B cell (primary cell): ENCODE measurements around the gene CDC42SE2. TPM values are rescaled to one million over a fixed set of nuclear protein-coding genes. Genes with fewer than 3 reads are reported as not detected.

ENCODE experiments used
- ATAC-seq: fragments of 200-7000 bp; cut with Tn5 transposase; one replicate; pipeline ENCODE4 v1.10.0; 2021; ENCODE audit warnings: low read depth, mild to moderate bottlenecking, moderate number of reproducible peaks, moderate library complexity
- CTCF ChIA-PET: fragments of 350-600 bp; sonication (Branson Sonifier 250); formaldehyde crosslinking; loops from one replicate; lab custom pipeline; 2021; ENCODE audit warnings: antibody characterized with exemption, inconsistent platforms; lab: Charles Lee
- POLR2A ChIA-PET: fragments of 350-600 bp; sonication (Branson Sonifier 250); formaldehyde crosslinking; loops from one replicate; lab custom pipeline; 2021; ENCODE audit warnings: antibody characterized with exemption; lab: Charles Lee
- DNase-seq: peaks from one replicate; pipeline ENCODE4 v3.0.0; 2013
- H2AFZ ChIP-seq: 2 replicates; pipeline ENCODE4 v1.6.1; 2012; ENCODE audit warnings: mild to moderate bottlenecking, low read depth, low read length; ENCODE audit not compliant: insufficient read depth, poor library complexity, severe bottlenecking
- H3K27ac ChIP-seq, 2 donors: 1 replicate in 1 of 2; 2 replicates in 1 of 2; pipeline ENCODE4 v1.5.1; 2012 to 2013; ENCODE audit warnings: low read length in 2 of 2, mild to moderate bottlenecking in 2 of 2, moderate library complexity in 1 of 2
- H3K27me3 ChIP-seq, 4 experiments: fragments of 200-600 bp in 1 of 4; sonication (generic) in 1 of 4; replicated peaks in 1 of 4; 1 replicate in 2 of 4; 2 replicates in 2 of 4; pipeline versions ENCODE4 v1.6.1 to v1.7.0; 2013 to 2016; ENCODE audit warnings: low read length in 3 of 4, mild to moderate bottlenecking in 2 of 4, mixed read lengths in 1 of 4, moderate library complexity in 1 of 4; ENCODE audit not compliant: insufficient read depth in 4 of 4, control insufficient read depth in 3 of 4; ENCODE audit errors: control extremely low read depth in 1 of 4
- H3K36me3 ChIP-seq, 2 experiments: replicated peaks in 1 of 2; 1 replicate in 1 of 2; 2 replicates in 1 of 2; pipeline versions ENCODE4 v1.6.1 to v1.7.1; 2013; ENCODE audit warnings: low read length in 1 of 2; ENCODE audit not compliant: insufficient read depth in 2 of 2, control insufficient read depth in 1 of 2; ENCODE audit errors: control extremely low read depth in 1 of 2, extremely low read depth in 1 of 2
- H3K4me1 ChIP-seq, 2 donors: fragments of 200-600 bp in 1 of 2; sonication (generic) in 1 of 2; 1 replicate in 1 of 2; 2 replicates in 1 of 2; pipeline versions ENCODE4 v1.5.1 to v1.6.1; 2013 to 2017; ENCODE audit warnings: low read length in 2 of 2; ENCODE audit not compliant: control insufficient read depth in 2 of 2, insufficient read depth in 2 of 2
- H3K4me2 ChIP-seq: replicated peaks from 2 replicates; pipeline ENCODE3; 2012; ENCODE audit warnings: mild to moderate bottlenecking, low read depth, low read length; ENCODE audit not compliant: poor library complexity, severe bottlenecking
- H3K4me3 ChIP-seq, 5 experiments: fragments of 200-600 bp in 1 of 5; sonication (generic) in 1 of 5; 1 replicate in 3 of 5; 2 replicates in 2 of 5; pipeline versions ENCODE4 v1.5.1 to v1.7.0; 2011 to 2016; ENCODE audit warnings: low read length in 4 of 5, mild to moderate bottlenecking in 4 of 5, low read depth in 2 of 5, control low read depth in 1 of 5, moderate library complexity in 1 of 5; ENCODE audit not compliant: insufficient read depth in 1 of 5; ENCODE audit errors: control extremely low read depth in 1 of 5, extremely low read depth in 1 of 5
- H3K79me2 ChIP-seq: fragments of 200-600 bp; sonication (generic); one replicate; pipeline ENCODE4 v1.6.0; 2016; ENCODE audit warnings: low read length; ENCODE audit not compliant: control insufficient read depth, insufficient read depth
- H3K9ac ChIP-seq: fragments of 200-600 bp; sonication (generic); 2 replicates; pipeline ENCODE4 v1.6.1; 2017; ENCODE audit warnings: mild to moderate bottlenecking, low read length, moderate library complexity
- H3K9me3 ChIP-seq, 3 donors: one replicate each; pipeline versions ENCODE4 v1.6.1 to v1.7.1; 2013; ENCODE audit warnings: low read length in 2 of 3; ENCODE audit not compliant: control insufficient read depth in 2 of 3, insufficient read depth in 1 of 3; ENCODE audit errors: control extremely low read depth in 1 of 3
- H4K20me1 ChIP-seq: 2 replicates; pipeline ENCODE4 v1.6.0; 2012; ENCODE audit warnings: mild to moderate bottlenecking, low read length; ENCODE audit not compliant: insufficient read depth, control insufficient read depth, poor library complexity, severe bottlenecking
- H3K27ac Mint-ChIP-seq: one replicate; pipeline ENCODE4 v1.8.0; 2021; ENCODE audit warnings: mixed read lengths
- H3K27me3 Mint-ChIP-seq: one replicate; pipeline ENCODE4 v1.8.0; 2021; ENCODE audit warnings: mixed read lengths
- H3K4me1 Mint-ChIP-seq: one replicate; pipeline ENCODE4 v1.8.0; 2021; ENCODE audit warnings: mixed read lengths
- H3K4me3 Mint-ChIP-seq: one replicate; pipeline ENCODE4 v1.8.0; 2021; ENCODE audit warnings: mixed read lengths
- H3K9me3 Mint-ChIP-seq: one replicate; pipeline ENCODE4 v1.8.0; 2022; ENCODE audit warnings: mixed read lengths; ENCODE audit not compliant: insufficient read depth
- CTCF ChIP-seq: fragments of 200-600 bp; IDR thresholded peaks from one replicate; pipeline ENCODE4 v1.8.0; 2022; ENCODE audit warnings: antibody characterized with exemption, mild to moderate bottlenecking
- EZH2 ChIP-seq: IDR thresholded peaks from 2 replicates; pipeline ENCODE4 v1.6.1; 2012; ENCODE audit warnings: borderline replicate concordance, low read depth, mild to moderate bottlenecking, moderate library complexity, low read length; ENCODE audit not compliant: insufficient read depth, poor library complexity, severe bottlenecking
- WGBS: methylation state at CpG from one replicate; pipeline ENCODE4 v1.1.5; 2013; ENCODE audit warnings: missing lambda C conversion rate; ENCODE audit not compliant: insufficient coverage; 5-methylcytosine and 5-hydroxymethylcytosine counted together
- intact Hi-C: fragments of 100-400 bp; cut with micrococcal nuclease; formaldehyde crosslinking; loops from one replicate; pipeline ENCODE4 v1.10.0; 2022
- polyA plus RNA-seq: library from polyadenylated mRNA; depleted of rRNA; stranded (reverse); fragments of >200 nt; gene quantifications from 2 replicates; pipeline ENCODE4 v1.2.3, GENCODE V29; 2012
- total RNA-seq, 2 donors: library from RNA; stranded (reverse); fragments of 120-200 nt in 1 of 2; gene quantifications; 1 replicate in 1 of 2; 2 replicates in 1 of 2; pipeline versions ENCODE4 v1.2.3 to v1.2.4, GENCODE V29; 2013 to 2022

Gene CDC42SE2
- total and polyA plus RNA-seq, 2 donors (not counting 1 experiment from before 2014, with no cell fraction given) = 42.5 to 161 TPM

- intact Hi-C loops = loop anchor here (1.0 kb wide), 1 partner anchor 7 kb away; no protein-coding TSS in a partner anchor
- H3K79me2 ChIP-seq = peaks cover 99% of the 10 kb centered on the region
- no peak for ATAC-seq
- Mint-ChIP-seq H3K4me1 (peaks cover 77% of the 10 kb centered on the region), H3K4me3 (peak overlapping the region; percentile 65), H3K27me3 (no peaks in the 10 kb centered on the region), H3K9me3 (no peaks in the 10 kb centered on the region), H3K27ac (peak overlapping the region; percentile 79)
- H4K20me1 ChIP-seq = peaks cover 59% of the 10 kb centered on the region
- no peak for DNase-seq
- H3K4me3 ChIP-seq = peak overlapping the region in 1 of 5 experiments; percentile 3
- H3K4me1 ChIP-seq = peaks cover 85 to 87% of the 10 kb centered on the region in 2 donors
- peak overlapping the region; percentile 52 for H3K4me2 ChIP-seq
- H3K9ac ChIP-seq = no peak overlapping the region
- no peaks in the 10 kb centered on the region for H3K36me3 ChIP-seq
- WGBS = no CpG with 5 or more reads among the region's 6 CpGs
- peak overlapping the region; percentile 48 to 67 for H3K27ac ChIP-seq
- no peaks in the 10 kb centered on the region for H3K27me3 ChIP-seq
- CTCF ChIA-PET = interaction anchor here (3.3 kb wide), 1 partner anchor 9 kb away, joined by 20 read pairs; the partner anchor contains the start of gene CDC42SE2
- H2AFZ ChIP-seq = no peak overlapping the region
- no peak for TF ChIP-seq CTCF
- TF ChIP-seq EZH2 = no peak
- no peaks in the 10 kb centered on the region for H3K9me3 ChIP-seq
- POLR2A ChIA-PET = interaction anchor here (2.0 to 2.3 kb wide), 2 partner anchors 10 kb away, joined by 9 read pairs; partner anchors contain the start of gene CDC42SE2
Measured at GRCh38 chr5:131274326-131275063, 10.6 kb downstream of the CDC42SE2 start.

GRCh38 chr5:131276072-131276471 lies 12.2 kb downstream of the CDC42SE2 start:
- Histone ChIP-seq H3K27me3 (no peaks in the 10 kb centered on the region), H3K4me2 (peak overlapping the region; percentile 51), H2AFZ (no peak overlapping the region), H3K27ac (peak overlapping the region in 1 of 2 donors; percentile 67), H3K79me2 (peaks cover 99% of the 10 kb centered on the region), H3K36me3 (no peaks in the 10 kb centered on the region), H3K4me1 (peaks cover 79 to 87% of the 10 kb centered on the region in 2 donors), H3K9me3 (no peaks in the 10 kb centered on the region), H3K4me3 (peak overlapping the region in 1 of 5 experiments; percentile 3), H4K20me1 (peaks cover 53% of the 10 kb centered on the region), H3K9ac (no peak overlapping the region)
- Mint-ChIP-seq H3K9me3 (no peaks in the 10 kb centered on the region), H3K4me3 (peak overlapping the region; percentile 57), H3K27me3 (no peaks in the 10 kb centered on the region), H3K27ac (peak overlapping the region; percentile 75), H3K4me1 (peaks cover 80% of the 10 kb centered on the region)
- TF ChIP-seq EZH2 (no peak), CTCF (no peak)
- ChIA-PET POLR2A (interaction anchor here (0.6 to 2.0 kb wide), 3 partner anchors 9 to 89 kb away, joined by 3 to 9 read pairs (median 6); partner anchors contain the start of gene CDC42SE2), CTCF (interaction anchor here (0.7 to 3.3 kb wide), 3 partner anchors 11 to 1523 kb away, joined by 4 to 20 read pairs (median 5); partner anchors contain the start of gene CDC42SE2)
- intact Hi-C loops = no loop called here
- ATAC-seq (peak; percentile 26), DNase-seq (no peak)
- WGBS = no CpG with 5 or more reads among the region's 6 CpGs
